H1 (cell line): Measurements from ENCODE around the gene TMED4. TPM values are rescaled to one million over a fixed set of nuclear protein-coding genes. Genes with fewer than 3 reads are reported as not detected.

ENCODE experiments used
- BACH1 ChIP-seq: IDR thresholded peaks from 2 replicates; pipeline ENCODE4 v1.6.1; 2012; ENCODE audit warnings: low read length, improper control_type of control experiment
- BCL11A ChIP-seq, 2 experiments: IDR thresholded peaks; one replicate each; pipeline ENCODE4 v1.6.1; 2011; ENCODE audit warnings: low read depth in 2 of 2, low read length in 2 of 2, mild to moderate bottlenecking in 2 of 2
- EZH2 ChIP-seq: fragments of 200-600 bp; sonication (generic); IDR thresholded peaks from 2 replicates; pipeline ENCODE4 v1.7.1; 2012; ENCODE audit warnings: low read depth, mild to moderate bottlenecking, moderate library complexity, low read length, inconsistent platforms; ENCODE audit not compliant: severe bottlenecking
- KDM4A ChIP-seq: IDR thresholded peaks from one replicate; pipeline ENCODE4 v1.7.1; 2012; ENCODE audit warnings: low read depth, mild to moderate bottlenecking, moderate library complexity, low read length, inconsistent platforms; ENCODE audit not compliant: severe bottlenecking
- KDM5A ChIP-seq: fragments of 200-600 bp; IDR thresholded peaks from 2 replicates; pipeline ENCODE4 v1.7.1; 2012; ENCODE audit warnings: mild to moderate bottlenecking, low read length, inconsistent platforms, mixed read lengths
- POLR2A ChIP-seq, 2 experiments: IDR thresholded peaks; 1 replicate in 1 of 2; 2 replicates in 1 of 2; pipeline ENCODE4 v1.6.1; 2011; ENCODE audit warnings: low read depth in 2 of 2, low read length in 2 of 2, mild to moderate bottlenecking in 2 of 2; ENCODE audit errors: control extremely low read depth in 1 of 2
- POU5F1 ChIP-seq: IDR thresholded peaks from 2 replicates; pipeline ENCODE4 v1.6.1; 2011; ENCODE audit warnings: low read depth, mild to moderate bottlenecking, low read length, moderate library complexity
- SIN3A ChIP-seq, 2 experiments: IDR thresholded peaks in 1 of 2; conservative IDR thresholded peaks in 1 of 2; 2 replicates each; pipeline ENCODE4 v1.6.1; 2011 to 2012; ENCODE audit warnings: low read length in 2 of 2, improper control_type of control experiment in 1 of 2, low read depth in 1 of 2, mild to moderate bottlenecking in 1 of 2
- SIRT6 ChIP-seq: IDR thresholded peaks from one replicate; pipeline ENCODE4 v1.7.1; 2012; ENCODE audit warnings: low read length, inconsistent platforms
- SP2 ChIP-seq: IDR thresholded peaks from 2 replicates; pipeline ENCODE4 v1.6.1; 2012; ENCODE audit warnings: mild to moderate bottlenecking, low read length, inconsistent platforms
- TAF1 ChIP-seq: IDR thresholded peaks from 2 replicates; pipeline ENCODE4 v1.6.1; 2011; ENCODE audit warnings: mild to moderate bottlenecking, low read depth, low read length
- polyA plus RNA-seq, 7 experiments: library from polyadenylated mRNA; depleted of rRNA in 3 of 7; stranded (reverse) in 5 of 7; unstranded in 2 of 7; fragments of >200 nt in 5 of 7; fragments of 200-250 nt in 2 of 7; gene quantifications; 1 replicate in 5 of 7; 2 replicates in 1 of 7; 4 replicates in 1 of 7; pipeline versions ENCODE4 v1.2.1 to v1.2.3, GENCODE V29; 2011 to 2013; ENCODE audit warnings: missing spikeins in 2 of 7, mixed read lengths in 2 of 7
- total RNA-seq: library from RNA; stranded (reverse); fragmentation: NEBNext Ultra II Directional; extraction: Animal tissue kit (Norgen Biotek cat#: 25700); gene quantifications from 2 replicates; pipeline ENCODE4 v1.2.1, GENCODE V29; 2021

The TMED4 gene
- total and polyA plus RNA-seq, 2 of the 8 experiments (the other 6 are each of a cell fraction or from before 2014, with no cell fraction given): 44.9 to 76.7 TPM

DNA sequence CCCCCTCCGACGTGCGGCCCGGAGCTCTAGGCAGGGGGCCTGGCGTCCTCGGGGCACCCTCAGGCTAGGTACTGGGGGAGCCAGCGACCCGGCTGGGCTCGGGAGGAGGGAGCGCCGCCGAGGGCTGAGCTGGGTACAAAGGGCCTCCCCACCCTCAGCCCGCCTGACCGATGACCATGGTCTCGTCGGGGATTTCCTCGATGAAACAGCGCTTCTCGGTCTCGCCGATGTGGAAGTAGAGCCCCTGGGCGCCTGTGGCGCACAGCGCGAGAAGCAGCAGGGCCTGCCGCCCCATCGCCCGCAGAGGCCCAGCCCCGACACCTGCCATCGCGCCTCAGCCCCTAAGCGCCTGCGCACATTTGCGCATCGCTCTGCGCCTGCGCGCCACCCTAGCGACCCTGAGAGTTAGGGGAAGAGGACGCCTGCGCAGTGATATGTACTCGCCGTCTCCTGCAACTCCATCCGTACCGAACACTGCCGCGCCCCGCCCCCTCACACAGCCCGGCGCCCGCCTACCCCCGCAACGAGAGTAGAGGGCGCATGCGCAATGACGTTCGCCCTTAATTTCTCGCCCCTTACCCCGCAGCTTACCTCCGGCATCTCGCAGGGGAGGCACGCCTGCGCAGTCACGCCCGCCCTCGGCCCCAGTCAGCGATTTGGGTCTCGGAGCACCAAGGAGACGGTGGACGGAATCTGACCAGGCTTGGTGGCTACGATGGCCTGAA is at the start of gene TMED4 (continued):
- TF ChIP-seq BACH1: no peak
- TF ChIP-seq SIRT6: no peak
- peak; percentile 61 for TF ChIP-seq KDM4A
- peak; percentile 62 to 80 for TF ChIP-seq POLR2A (IDR thresholded peaks at IDR 0.05; ENCODE audit: control extremely low read depth in 1 of 2, low read depth in 2 of 2, low read length in 2 of 2)
- TF ChIP-seq SIN3A (conservative IDR thresholded peaks at IDR 0.05 in 1 of 2, IDR thresholded peaks at IDR 0.05 in 1 of 2; ENCODE audit: low read depth in 1 of 2, low read length in 2 of 2): peak; percentile 48 to 78; a peak in 2 of 4 replicates
- no peak for TF ChIP-seq SP2
- no peak for TF ChIP-seq KDM5A
- TF ChIP-seq POU5F1: no peak
- no peak for TF ChIP-seq BCL11A (IDR thresholded peaks at IDR 0.05; ENCODE audit: low read depth in 2 of 2, low read length in 2 of 2)
- TF ChIP-seq TAF1: peak; percentile 91
- TF ChIP-seq EZH2: no peak
